Right lobe of liver (tissue), 4 donors: ENCODE data around the gene IVD.

Experiments
- POLR2A ChIP-seq: fragments of 450-650 bp; IDR thresholded peaks from one replicate; pipeline ENCODE4 v1.6.1; 2017; ENCODE audit warnings: antibody characterized with exemption, mild to moderate bottlenecking
- TF ChIP-seq, protein P1 (sequence below), 4 donors: fragments of 200-600 bp in 3 of 4; fragments of 450-650 bp in 1 of 4; IDR thresholded peaks; one replicate each; pipeline versions ENCODE4 v1.5.1 to v1.8.0; 2016 to 2022; ENCODE audit warnings: antibody characterized with exemption in 4 of 4, mild to moderate bottlenecking in 2 of 4
- donor health status: DM: no; HTN: no; CAD: no.
- donor health status: DM: no; HTN: no; CAD: no.
- donor health status: DM: no; HTN: yes; CAD: no.

DNA sequence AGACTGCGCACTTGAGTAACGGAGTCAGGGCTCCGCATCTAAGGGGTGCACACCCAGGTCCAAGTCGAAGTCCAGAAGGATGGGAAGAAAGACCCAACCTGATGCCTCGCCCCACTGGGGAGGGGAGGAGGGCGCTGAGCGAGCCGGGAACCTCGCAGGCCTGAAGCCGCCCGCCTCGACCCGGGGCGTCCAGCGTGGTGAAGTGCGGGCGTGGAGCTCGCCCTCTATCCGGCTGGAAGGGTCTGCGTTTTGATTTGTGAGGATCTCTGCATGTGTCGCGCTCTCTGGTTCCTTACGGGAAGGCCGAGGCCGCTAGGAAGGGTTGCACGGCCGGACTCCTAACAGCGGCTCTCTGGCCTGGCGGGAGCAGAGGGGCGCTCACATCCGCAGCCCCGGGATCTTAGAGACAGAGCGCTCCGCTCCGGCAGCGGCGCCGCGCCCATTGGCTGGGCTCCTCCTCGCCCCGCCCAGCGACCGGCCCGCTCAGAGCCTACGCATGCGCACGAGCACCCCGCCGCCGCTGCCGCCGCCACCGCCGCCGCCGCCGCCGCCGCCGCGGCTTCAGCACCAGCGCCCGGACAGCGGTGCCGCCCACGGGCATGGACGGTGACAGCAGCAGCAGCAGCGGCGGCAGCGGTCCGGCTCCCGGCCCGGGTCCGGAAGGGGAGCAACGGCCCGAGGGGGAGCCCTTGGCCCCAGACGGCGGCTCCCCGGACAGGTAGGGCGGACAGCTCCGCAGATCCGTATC is 47.7 kb upstream of the IVD start, which contains the start of gene DISP2:
- TF ChIP-seq, protein P1, sequence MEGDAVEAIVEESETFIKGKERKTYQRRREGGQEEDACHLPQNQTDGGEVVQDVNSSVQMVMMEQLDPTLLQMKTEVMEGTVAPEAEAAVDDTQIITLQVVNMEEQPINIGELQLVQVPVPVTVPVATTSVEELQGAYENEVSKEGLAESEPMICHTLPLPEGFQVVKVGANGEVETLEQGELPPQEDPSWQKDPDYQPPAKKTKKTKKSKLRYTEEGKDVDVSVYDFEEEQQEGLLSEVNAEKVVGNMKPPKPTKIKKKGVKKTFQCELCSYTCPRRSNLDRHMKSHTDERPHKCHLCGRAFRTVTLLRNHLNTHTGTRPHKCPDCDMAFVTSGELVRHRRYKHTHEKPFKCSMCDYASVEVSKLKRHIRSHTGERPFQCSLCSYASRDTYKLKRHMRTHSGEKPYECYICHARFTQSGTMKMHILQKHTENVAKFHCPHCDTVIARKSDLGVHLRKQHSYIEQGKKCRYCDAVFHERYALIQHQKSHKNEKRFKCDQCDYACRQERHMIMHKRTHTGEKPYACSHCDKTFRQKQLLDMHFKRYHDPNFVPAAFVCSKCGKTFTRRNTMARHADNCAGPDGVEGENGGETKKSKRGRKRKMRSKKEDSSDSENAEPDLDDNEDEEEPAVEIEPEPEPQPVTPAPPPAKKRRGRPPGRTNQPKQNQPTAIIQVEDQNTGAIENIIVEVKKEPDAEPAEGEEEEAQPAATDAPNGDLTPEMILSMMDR (IDR thresholded peaks at IDR 0.05), result no peak
- TF ChIP-seq POLR2A, result no peak
